BE2C (cell line): Measurements from ENCODE around the gene CCDC124. TPM values are rescaled to one million over a fixed set of nuclear protein-coding genes. Genes with fewer than 3 reads are reported as not detected.
"Not testable (repeated sequence)": the region's sequence is repeated elsewhere in the genome, so short reads cannot be mapped to it uniquely, and the experiment has no call there.

Experiments used
- DNase-seq: peaks from one replicate; pipeline ENCODE4 v3.0.0-alpha.2; 2020
- H3K27me3 ChIP-seq: fragments of 250-450 bp; sonication (Bioruptor Pico); 2 replicates; pipeline ENCODE4 v1.5.1; 2020; ENCODE audit warnings: mild to moderate bottlenecking
- H3K36me3 ChIP-seq: fragments of 250-450 bp; sonication (Bioruptor Pico); 2 replicates; pipeline ENCODE4 v1.5.1; 2020; ENCODE audit warnings: mild to moderate bottlenecking
- H3K4me1 ChIP-seq: fragments of 250-450 bp; sonication (Bioruptor Pico); 2 replicates; pipeline ENCODE4 v1.5.1; 2020
- H3K4me3 ChIP-seq: 2 replicates; pipeline ENCODE4 v1.5.1; 2011; ENCODE audit warnings: low read depth, low read length
- H3K9me3 ChIP-seq: fragments of 250-450 bp; sonication (Bioruptor Pico); 2 replicates; pipeline ENCODE4 v1.5.1; 2020
- polyA plus RNA-seq: library from polyadenylated mRNA; unstranded; fragments of >200 nt; gene quantifications from one replicate; pipeline ENCODE4 v1.2.1, GENCODE V29; 2012; ENCODE audit warnings: low read depth, missing spikeins; ENCODE audit not compliant: insufficient read length, insufficient read depth
- TF ChIP-seq, protein P1 (sequence below): IDR thresholded peaks from 2 replicates; pipeline ENCODE4 v1.5.1; 2012; ENCODE audit warnings: mild to moderate bottlenecking, low read depth, low read length

The CCDC124 gene
- polyA plus RNA-seq, result 355 TPM

- Histone ChIP-seq H3K9me3 (no peaks in the 10 kb centered on the region), H3K4me3 (peak within 1 kb of the TSS; percentile 95), H3K4me1 (no peaks in the 10 kb centered on the region), H3K36me3 (no peaks in the 10 kb centered on the region; the same call in 1 of the 2 replicates), H3K27me3 (no peaks in the 10 kb centered on the region)
- peak; percentile 94 for DNase-seq
- TF ChIP-seq, protein P1, sequence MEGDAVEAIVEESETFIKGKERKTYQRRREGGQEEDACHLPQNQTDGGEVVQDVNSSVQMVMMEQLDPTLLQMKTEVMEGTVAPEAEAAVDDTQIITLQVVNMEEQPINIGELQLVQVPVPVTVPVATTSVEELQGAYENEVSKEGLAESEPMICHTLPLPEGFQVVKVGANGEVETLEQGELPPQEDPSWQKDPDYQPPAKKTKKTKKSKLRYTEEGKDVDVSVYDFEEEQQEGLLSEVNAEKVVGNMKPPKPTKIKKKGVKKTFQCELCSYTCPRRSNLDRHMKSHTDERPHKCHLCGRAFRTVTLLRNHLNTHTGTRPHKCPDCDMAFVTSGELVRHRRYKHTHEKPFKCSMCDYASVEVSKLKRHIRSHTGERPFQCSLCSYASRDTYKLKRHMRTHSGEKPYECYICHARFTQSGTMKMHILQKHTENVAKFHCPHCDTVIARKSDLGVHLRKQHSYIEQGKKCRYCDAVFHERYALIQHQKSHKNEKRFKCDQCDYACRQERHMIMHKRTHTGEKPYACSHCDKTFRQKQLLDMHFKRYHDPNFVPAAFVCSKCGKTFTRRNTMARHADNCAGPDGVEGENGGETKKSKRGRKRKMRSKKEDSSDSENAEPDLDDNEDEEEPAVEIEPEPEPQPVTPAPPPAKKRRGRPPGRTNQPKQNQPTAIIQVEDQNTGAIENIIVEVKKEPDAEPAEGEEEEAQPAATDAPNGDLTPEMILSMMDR, result peak; percentile 96
Measured at GRCh38 chr19:17932485-17933338, at the start of gene CCDC124. Gene CCDC124 (plus strand): TSS chr19:17933015. CDS start chr19:17936421, 3,406 bp downstream.

GRCh38 chr19:17883627-17884410 is 49.0 kb upstream of the CCDC124 start:
- Histone ChIP-seq H3K4me3 (no peak overlapping the region), H3K4me1 (no peaks in the 10 kb centered on the region), H3K27me3 (peaks cover 24% of the 10 kb centered on the region), H3K9me3 (no peaks in the 10 kb centered on the region), H3K36me3 (no peaks in the 10 kb centered on the region)
- no peak for DNase-seq
- TF ChIP-seq, protein P1, result no peak

GRCh38 chr19:17886515-17886914 is 46.3 kb upstream of the CCDC124 start:
- no peaks in the 10 kb centered on the region for H3K9me3 ChIP-seq
- DNase-seq, result no peak
- no peak overlapping the region for H3K4me3 ChIP-seq
- no peaks in the 10 kb centered on the region for H3K36me3 ChIP-seq
- TF ChIP-seq, protein P1, result no peak
- H3K4me1 ChIP-seq, result no peaks in the 10 kb centered on the region
- peaks cover 29% of the 10 kb centered on the region for H3K27me3 ChIP-seq

DNA sequence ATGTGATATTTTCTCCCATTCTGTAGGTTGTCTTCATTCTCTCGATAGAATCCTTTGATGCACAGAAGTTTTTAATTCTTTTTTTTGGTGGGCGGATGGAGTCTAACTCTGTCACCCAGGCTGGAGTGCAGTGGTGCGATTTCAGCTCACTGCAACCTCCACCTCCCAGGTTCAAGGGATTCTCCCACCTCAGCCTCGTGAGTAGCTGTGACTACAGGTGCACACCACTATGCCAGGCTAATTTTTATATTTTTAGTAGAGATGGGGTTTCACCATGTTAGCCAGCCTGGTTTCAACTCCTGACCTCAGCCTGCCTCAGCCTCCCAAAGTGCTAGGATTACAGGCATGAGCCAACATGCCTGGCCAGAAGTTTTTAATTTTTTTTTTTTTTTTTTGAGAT is 45.6 kb upstream of the CCDC124 start:
- not testable (repeated sequence) for H3K9me3 ChIP-seq, H3K4me3 ChIP-seq, DNase-seq, H3K4me1 ChIP-seq, H3K36me3 ChIP-seq
- peaks cover 33% of the 10 kb centered on the region for H3K27me3 ChIP-seq

- Histone ChIP-seq H3K4me3 (no peak overlapping the region), H3K4me1 (no peaks in the 10 kb centered on the region), H3K9me3 (no peaks in the 10 kb centered on the region), H3K36me3 (no peaks in the 10 kb centered on the region), H3K27me3 (peaks cover 40% of the 10 kb centered on the region)
- no peak for DNase-seq
- TF ChIP-seq, protein P1, result no peak
Measured at GRCh38 chr19:17888260-17888659, 44.6 kb upstream of the CCDC124 start.

DNA sequence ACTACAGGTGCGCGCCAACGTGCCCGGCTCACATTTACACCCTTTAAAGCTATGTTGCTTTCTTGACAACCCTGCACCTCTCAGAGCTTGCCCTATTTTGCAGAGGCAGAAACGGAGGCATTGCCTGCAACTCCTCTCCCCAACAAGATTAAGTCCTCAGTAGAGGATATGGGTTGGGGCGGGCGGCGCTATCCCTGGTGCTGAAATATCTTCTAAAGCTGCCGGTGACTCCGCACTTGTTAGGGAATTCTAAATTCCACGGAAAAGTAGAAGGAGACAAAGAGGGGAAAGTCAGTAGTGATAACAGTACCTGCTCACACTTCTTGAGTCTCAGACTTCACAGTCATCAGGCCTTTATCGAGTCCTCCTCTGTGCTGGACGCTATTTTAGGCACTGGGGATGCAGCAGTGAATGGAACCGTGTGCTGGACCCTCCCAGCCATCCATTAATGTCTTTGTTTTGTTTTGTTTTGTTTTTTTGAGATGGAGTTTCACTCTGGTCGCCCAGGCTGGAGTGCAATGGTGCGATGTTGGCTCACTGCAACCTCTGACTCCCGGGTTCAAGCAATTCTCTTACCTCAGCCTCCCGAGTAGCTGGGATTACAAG is 43.1 kb upstream of the CCDC124 start:
- no peaks in the 10 kb centered on the region for H3K9me3 ChIP-seq
- peaks cover 43% of the 10 kb centered on the region for H3K27me3 ChIP-seq
- no peaks in the 10 kb centered on the region for H3K36me3 ChIP-seq
- no peaks in the 10 kb centered on the region for H3K4me1 ChIP-seq
- no peak overlapping the region for H3K4me3 ChIP-seq
- DNase-seq, result no peak
- TF ChIP-seq, protein P1, result no peak
